Measurements from ENCODE around the gene EIF2D. TPM values are rescaled to one million over a fixed set of nuclear protein-coding genes. Genes with fewer than 3 reads are reported as not detected.

The EIF2D gene, protein sequence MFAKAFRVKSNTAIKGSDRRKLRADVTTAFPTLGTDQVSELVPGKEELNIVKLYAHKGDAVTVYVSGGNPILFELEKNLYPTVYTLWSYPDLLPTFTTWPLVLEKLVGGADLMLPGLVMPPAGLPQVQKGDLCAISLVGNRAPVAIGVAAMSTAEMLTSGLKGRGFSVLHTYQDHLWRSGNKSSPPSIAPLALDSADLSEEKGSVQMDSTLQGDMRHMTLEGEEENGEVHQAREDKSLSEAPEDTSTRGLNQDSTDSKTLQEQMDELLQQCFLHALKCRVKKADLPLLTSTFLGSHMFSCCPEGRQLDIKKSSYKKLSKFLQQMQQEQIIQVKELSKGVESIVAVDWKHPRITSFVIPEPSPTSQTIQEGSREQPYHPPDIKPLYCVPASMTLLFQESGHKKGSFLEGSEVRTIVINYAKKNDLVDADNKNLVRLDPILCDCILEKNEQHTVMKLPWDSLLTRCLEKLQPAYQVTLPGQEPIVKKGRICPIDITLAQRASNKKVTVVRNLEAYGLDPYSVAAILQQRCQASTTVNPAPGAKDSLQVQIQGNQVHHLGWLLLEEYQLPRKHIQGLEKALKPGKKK
- 77.3 and 106 TPM in 2 replicates for total RNA-seq (2014; rRNA removed; shearing (Covaris generic))

DNA sequence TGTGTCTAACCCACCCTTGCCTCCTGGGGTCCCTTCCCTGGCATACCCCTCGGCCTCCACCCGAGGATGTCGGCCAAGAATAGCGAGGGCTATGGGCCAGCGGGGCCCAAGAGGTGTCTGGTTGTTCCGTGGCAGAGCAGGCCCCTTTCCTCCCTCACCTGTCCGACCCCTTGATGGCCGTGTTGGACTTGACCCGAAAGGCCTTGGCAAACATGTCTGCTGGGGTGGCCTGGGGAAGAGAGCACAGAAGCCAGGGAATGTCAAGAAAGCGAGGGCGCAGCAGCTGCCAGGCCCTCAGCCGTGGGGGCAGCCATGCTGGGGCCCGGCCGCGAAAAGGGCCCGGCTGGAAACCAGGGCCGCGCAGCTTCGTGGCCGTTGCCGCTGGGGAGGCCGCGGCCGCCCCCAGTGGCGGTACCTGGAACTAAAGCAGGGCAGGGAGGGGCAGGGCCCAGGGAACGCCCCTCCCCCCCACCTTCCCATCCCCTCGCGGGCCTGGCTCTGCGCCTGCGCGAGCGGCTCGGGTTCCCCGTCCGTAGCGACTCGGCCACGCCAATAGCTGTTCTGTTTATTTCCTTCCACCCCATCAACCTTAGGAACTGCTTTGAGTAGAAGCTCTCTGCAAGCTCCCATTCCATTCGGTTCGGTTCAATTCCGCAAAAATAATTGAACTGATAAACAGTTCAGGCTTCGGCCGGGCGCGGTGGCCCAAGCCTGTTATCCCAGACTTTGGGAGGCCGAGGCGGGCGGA, at the start of gene EIF2D:
EIF2D (minus strand) TSS at position 337 of the 748 bp plus-strand sequence; CDS start at position 214, 123 bp downstream.
- H3K27me3 ChIP-seq (ENCODE audit: control insufficient read depth, insufficient read depth, low read length), result no peaks in the 10 kb centered on the region
- H3K36me3 ChIP-seq (replicated peaks; ENCODE audit: control insufficient read depth, insufficient read depth, low read length), result peaks cover 2% of the 10 kb centered on the region; the same call in 1 of the 2 replicates
- peak within 1 kb of the TSS; percentile 78 for H3K4me3 ChIP-seq (ENCODE audit: insufficient read depth, low read depth, low read length)
- peak; percentile 100 for DNase-seq

DNA sequence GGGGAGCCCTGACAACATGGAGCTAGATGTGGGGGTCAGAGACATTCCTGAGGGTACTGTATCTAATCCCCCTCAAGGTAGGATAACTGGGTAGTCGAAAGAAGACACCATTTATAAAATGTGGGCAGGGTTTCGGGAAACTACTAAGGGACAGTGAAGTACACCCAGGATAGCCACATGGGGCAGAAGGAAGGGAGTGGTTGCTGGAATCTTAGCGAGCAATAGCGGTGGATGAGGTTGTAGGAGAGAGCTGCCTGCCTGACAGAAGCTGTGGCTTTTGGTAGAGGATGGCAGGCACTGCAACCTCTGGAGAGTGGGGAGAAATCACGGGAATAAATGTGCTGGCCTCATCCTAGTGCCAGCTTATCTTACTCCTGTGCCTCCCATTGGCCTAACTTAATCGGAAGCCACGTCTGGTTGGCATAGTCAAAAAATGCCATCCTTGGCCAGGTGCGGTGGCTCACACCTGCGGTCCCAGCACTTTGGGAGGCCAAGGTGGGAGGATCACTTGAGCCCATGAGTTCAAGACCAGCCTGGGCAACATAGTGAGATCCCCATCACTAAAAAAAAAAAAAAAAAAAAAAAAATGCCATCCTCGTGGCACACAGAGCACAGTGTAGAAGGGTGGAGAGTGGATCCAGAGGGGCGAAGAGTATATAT, 49.0 kb upstream of the EIF2D start:
- DNase-seq, result no peak
- Histone ChIP-seq H3K36me3 (replicated peaks; ENCODE audit: control insufficient read depth, insufficient read depth, low read length) (no peaks in the 10 kb centered on the region), H3K27me3 (ENCODE audit: control insufficient read depth, insufficient read depth, low read length) (peaks cover 38% of the 10 kb centered on the region), H3K4me3 (ENCODE audit: insufficient read depth, low read depth, low read length) (no peak overlapping the region)

DNA sequence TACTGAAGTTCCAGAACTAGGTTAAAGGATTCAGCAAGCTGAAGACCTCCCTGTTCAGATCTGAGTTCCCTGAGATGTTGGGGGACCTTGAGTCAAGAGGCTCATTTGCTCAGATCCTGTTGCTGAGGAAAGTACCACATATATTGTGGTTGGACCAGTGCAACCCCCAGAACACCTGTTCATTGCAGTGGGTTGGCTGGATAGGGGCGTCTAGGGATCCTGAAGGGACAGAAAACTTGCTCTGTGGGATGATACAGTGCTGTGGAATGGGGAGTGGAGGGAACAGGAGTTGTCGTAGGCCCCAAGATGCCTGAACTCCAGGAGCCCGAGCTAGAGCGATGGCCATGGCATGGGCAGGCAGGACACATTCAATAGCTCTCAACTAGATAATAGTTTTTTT, 47.9 kb upstream of the EIF2D start:
- no peaks in the 10 kb centered on the region for H3K36me3 ChIP-seq (replicated peaks; ENCODE audit: control insufficient read depth, insufficient read depth, low read length)
- no peak overlapping the region for H3K4me3 ChIP-seq (ENCODE audit: insufficient read depth, low read depth, low read length)
- peaks cover 38% of the 10 kb centered on the region for H3K27me3 ChIP-seq (ENCODE audit: control insufficient read depth, insufficient read depth, low read length)
- DNase-seq, result no peak

DNA sequence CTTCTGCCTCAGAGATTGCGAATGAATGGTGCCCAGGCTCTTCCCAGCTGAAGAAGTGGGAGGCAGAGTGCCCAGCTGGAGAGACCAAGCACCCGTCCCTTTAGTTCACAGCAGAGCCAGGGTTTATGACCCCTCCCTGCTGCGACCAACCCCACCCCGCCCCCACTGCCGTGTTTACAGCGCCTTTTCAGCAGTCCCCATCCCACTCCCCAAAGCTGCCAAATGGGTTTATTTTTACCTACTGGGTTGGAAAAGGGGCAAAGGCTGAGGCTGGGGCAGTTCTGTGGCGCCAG, 46.7 kb upstream of the EIF2D start:
- Histone ChIP-seq H3K4me3 (ENCODE audit: insufficient read depth, low read depth, low read length) (peak overlapping the region; percentile 6; the same call in 1 of the 2 replicates), H3K27me3 (ENCODE audit: control insufficient read depth, insufficient read depth, low read length) (peaks cover 36% of the 10 kb centered on the region), H3K36me3 (replicated peaks; ENCODE audit: control insufficient read depth, insufficient read depth, low read length) (no peaks in the 10 kb centered on the region)
- DNase-seq, result peak; percentile 63

DNA sequence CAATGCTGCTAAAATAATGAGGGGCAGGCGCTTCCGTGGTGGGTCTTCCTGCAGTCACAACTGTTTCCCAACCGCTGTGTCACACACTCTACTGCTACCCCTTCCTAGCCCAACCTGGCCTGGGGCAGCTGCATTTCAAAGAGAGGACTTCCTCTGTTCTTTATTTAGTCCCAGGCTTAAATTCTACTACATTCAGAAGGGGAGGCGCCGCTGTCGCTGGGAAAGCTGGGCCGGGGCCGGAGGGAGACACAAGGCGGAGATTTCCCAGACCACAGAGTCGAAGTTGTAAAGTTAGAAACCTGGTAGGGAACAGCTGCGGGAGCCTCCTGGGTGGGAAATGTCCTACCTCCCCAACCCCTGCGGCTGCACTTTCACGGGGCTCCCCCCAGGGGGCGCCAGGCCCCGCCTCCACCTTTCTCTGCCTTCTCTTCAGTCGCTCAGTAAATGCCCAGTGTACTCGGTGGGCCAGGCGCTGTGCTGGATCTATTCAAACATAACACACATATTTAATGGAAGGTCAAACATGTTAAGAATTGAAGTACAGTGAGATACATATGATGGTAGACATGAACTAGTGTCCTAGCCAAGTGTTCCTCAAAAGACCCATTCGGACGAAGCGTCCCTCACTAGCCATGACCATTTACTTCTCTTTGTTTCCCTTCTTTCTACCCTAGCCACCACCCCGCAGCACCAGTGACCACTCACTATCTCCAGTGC, 46.2 kb upstream of the EIF2D start:
- Histone ChIP-seq H3K27me3 (ENCODE audit: control insufficient read depth, insufficient read depth, low read length) (peaks cover 32% of the 10 kb centered on the region), H3K4me3 (ENCODE audit: insufficient read depth, low read depth, low read length) (peak overlapping the region; percentile 14), H3K36me3 (replicated peaks; ENCODE audit: control insufficient read depth, insufficient read depth, low read length) (no peaks in the 10 kb centered on the region)
- peak; percentile 95 for DNase-seq

DNA sequence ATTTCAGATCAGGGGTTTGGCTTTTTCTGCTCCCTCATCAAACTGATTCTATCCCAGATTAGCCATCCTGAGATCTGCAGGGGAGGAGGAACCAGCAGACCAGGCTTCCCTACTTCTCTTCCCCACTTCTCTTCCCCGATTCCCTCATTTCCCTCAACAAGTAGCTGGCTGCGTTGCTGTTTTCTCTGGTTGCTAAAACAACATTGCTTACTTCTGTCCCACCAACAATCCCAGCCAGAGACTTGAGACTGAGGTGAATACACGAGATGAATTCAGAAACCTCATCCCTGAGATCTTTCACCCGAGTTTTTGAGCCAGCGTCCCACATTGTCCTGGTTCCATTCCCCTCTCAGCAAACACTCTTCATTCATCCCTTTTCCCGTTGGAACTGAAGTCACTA, 45.5 kb upstream of the EIF2D start:
- no peak overlapping the region for H3K4me3 ChIP-seq (ENCODE audit: insufficient read depth, low read depth, low read length)
- peaks cover 25% of the 10 kb centered on the region for H3K27me3 ChIP-seq (ENCODE audit: control insufficient read depth, insufficient read depth, low read length)
- H3K36me3 ChIP-seq (replicated peaks; ENCODE audit: control insufficient read depth, insufficient read depth, low read length), result no peaks in the 10 kb centered on the region
- no peak for DNase-seq

DNA sequence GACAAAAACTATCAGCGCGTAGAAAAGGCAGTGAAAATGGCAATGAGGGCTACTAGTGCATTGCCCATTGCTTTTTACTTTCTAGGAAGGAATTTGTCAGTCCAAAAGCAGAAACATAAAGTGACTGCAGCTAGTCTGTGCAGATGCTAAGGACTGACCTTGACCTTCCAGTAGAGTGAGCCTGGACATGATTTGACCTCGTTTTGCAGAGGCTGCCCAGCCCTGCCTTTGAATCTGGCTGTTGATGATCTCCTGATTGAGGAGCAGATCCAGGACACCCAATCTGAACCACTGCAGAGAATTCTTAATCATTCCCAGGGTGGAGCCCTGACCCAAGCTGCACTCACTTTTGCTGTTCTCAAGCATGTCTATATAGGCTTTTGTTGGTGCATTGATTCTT, 44.7 kb upstream of the EIF2D start:
- Histone ChIP-seq H3K4me3 (ENCODE audit: insufficient read depth, low read depth, low read length) (no peak overlapping the region), H3K27me3 (ENCODE audit: control insufficient read depth, insufficient read depth, low read length) (peaks cover 18% of the 10 kb centered on the region), H3K36me3 (replicated peaks; ENCODE audit: control insufficient read depth, insufficient read depth, low read length) (no peaks in the 10 kb centered on the region)
- no peak for DNase-seq

DNA sequence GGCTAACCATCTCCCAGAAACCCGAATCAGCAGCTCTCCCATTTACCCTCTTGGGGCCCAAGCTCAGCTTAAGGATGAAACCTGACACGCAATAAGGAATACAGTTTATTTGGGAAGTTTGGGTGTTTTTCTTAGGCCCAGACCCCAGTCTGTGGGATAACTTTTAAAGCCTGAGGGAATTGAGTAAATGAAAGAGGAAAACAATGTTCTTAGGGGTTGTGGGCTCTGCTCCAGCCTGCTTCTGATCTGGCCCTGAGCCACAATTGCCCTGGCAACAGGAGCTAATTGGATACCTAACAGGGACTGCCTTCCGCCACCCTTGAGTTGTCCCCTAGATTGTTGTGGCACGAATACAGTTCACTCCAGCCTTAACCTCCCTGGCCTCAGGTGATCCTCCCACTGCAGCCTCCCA, 43.2 kb upstream of the EIF2D start:
- peaks cover 16% of the 10 kb centered on the region for H3K27me3 ChIP-seq (ENCODE audit: control insufficient read depth, insufficient read depth, low read length)
- no peak overlapping the region for H3K4me3 ChIP-seq (ENCODE audit: insufficient read depth, low read depth, low read length)
- DNase-seq, result no peak
- H3K36me3 ChIP-seq (replicated peaks; ENCODE audit: control insufficient read depth, insufficient read depth, low read length), result no peaks in the 10 kb centered on the region

DNA sequence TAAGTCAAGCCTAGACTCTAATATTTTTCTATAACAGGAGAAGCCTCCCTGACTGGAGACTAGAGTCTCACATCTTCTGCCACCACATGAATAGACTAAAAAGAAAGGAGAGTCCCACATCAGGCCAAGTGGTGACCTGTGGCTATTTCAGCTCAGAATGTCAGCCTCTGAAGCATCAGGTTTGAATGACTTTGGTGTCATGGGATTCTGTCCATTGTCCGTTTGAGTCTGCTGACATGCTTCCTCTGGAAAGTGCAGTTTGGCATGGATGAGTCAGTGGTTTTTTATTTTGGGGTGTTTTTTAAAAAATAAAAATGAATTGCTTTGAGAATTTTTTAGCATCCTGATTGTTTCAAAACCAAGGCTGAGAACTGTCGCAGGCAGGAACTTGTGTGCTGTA, 42.6 kb upstream of the EIF2D start:
- Histone ChIP-seq H3K4me3 (ENCODE audit: insufficient read depth, low read depth, low read length) (no peak overlapping the region), H3K27me3 (ENCODE audit: control insufficient read depth, insufficient read depth, low read length) (peaks cover 16% of the 10 kb centered on the region), H3K36me3 (replicated peaks; ENCODE audit: control insufficient read depth, insufficient read depth, low read length) (no peaks in the 10 kb centered on the region)
- DNase-seq, result no peak

DNA sequence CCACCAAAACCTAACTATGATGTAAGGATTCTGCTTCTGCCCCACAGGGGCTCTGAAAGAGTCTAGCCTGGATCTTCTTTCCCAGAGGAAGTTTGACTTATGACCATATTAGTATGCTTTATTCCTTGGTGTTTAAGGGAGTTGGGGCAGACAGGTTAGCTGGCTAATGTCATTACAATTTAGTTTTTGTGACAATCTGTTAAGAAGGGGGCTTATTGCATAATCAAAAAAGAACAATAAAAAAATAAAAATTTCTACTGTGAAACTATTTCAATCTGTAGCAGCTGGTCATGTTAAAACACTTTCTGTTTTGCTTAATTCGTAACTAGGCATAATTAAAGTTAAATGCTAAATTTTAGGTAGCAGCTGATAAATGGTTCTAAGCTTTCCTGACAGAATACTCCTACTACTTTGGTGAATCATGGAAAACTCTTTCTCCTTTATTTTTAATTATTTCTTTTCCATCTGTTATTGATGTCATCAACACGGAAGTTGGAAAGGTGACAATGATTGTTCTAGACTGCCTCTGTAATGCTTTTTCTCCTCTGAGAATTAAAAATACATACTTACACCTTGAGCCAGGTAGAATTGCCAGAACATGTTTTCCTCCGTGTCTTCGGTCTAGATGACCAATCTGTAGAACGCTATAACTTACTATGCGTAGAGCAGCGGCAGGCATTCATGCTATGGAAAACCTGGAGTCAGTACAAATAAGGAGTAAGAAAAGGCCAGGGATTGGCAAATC, 41.6 kb upstream of the EIF2D start:
- Histone ChIP-seq H3K36me3 (replicated peaks; ENCODE audit: control insufficient read depth, insufficient read depth, low read length) (no peaks in the 10 kb centered on the region), H3K4me3 (ENCODE audit: insufficient read depth, low read depth, low read length) (no peak overlapping the region), H3K27me3 (ENCODE audit: control insufficient read depth, insufficient read depth, low read length) (peaks cover 11% of the 10 kb centered on the region)
- DNase-seq, result no peak

DNA sequence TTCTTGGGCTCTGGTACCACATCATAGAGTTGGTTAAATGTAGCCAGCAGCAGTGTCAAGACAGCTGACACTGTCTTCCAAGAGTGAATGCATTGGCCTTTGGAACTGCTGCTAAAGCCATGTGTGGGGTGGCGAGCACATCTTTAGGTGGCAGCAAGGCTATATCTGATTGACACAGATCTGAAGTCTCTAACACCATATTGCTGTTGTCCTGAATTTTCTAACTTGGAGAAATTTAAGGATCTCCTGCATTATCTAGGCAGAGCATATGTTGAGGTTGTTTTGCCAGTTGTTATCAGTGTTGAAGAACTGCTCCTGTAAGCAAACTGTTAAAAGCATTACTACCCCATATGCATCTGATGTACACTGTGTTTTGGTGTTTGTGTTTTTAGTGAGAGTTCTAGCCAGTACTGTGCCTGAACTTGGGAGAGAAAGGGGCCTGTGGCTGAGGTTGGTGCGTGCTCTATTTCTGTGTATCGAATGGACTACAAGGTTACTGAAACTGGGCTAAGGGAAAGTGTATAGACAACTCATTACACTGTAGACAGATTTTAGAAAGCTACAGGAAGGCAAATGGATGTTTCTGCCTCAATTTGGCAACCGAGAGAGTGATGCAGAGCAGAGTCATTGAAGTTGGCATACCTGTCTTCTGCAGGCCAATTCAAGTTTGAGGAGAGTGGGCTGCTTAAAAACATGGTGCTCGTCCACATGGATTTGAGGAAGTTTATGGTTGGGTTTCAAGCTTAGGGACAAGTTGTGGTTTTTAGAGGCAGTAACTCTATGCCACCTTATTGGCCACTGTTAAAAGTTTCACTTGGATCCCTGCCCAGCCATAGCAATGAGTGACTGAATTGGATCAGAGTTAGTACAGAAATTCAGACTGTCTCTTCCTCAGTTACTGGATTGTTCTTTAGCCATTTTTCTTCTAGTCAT, 40.0 kb upstream of the EIF2D start:
- H3K27me3 ChIP-seq (ENCODE audit: control insufficient read depth, insufficient read depth, low read length), result peaks cover 3% of the 10 kb centered on the region; the same call in 1 of the 2 replicates
- H3K36me3 ChIP-seq (replicated peaks; ENCODE audit: control insufficient read depth, insufficient read depth, low read length), result no peaks in the 10 kb centered on the region; the same call in 1 of the 2 replicates
- DNase-seq, result no peak
- H3K4me3 ChIP-seq (ENCODE audit: insufficient read depth, low read depth, low read length), result no peak overlapping the region

DNA sequence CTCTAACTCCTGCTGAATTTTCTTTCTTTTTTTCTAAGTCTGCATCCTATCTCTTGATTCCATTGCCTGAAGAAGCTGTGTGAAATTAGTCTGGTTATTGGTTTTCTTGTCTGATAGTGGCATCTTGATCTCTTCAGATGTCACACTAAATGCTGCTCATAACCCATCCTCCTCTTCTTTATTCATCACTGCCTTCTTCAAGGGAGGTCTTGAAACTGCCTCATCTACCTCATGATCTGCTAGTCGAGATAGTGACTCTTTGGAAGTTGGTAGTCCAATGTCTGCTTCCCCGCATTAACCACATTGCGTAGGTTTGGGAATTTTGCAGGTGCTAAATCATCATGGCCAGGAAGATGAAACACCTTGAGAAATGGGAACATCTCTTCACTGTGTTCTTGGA, 38.7 kb upstream of the EIF2D start:
- Histone ChIP-seq H3K36me3 (replicated peaks; ENCODE audit: control insufficient read depth, insufficient read depth, low read length) (no peaks in the 10 kb centered on the region; the same call in 1 of the 2 replicates), H3K27me3 (ENCODE audit: control insufficient read depth, insufficient read depth, low read length) (no peaks in the 10 kb centered on the region), H3K4me3 (ENCODE audit: insufficient read depth, low read depth, low read length) (no peak overlapping the region)
- no peak for DNase-seq

All from H7 (cell line).